HUES6 (cell line): ENCODE results near the gene CDC37L1.

ENCODE experiments used
- H3K27ac ChIP-seq: 2 replicates; pipeline ENCODE4 v1.7.0; 2013; ENCODE audit warnings: low read depth, mild to moderate bottlenecking, low read length, inconsistent platforms
- H3K27me3 ChIP-seq: 2 replicates; pipeline ENCODE4 v1.6.1; 2013; ENCODE audit warnings: low read length; ENCODE audit not compliant: control insufficient read depth, insufficient read depth
- H3K36me3 ChIP-seq: 2 replicates; pipeline ENCODE4 v1.6.1; 2013; ENCODE audit warnings: low read length; ENCODE audit not compliant: control insufficient read depth, insufficient read depth
- H3K4me1 ChIP-seq: 2 replicates; pipeline ENCODE4 v1.6.1; 2013; ENCODE audit warnings: low read length; ENCODE audit not compliant: control insufficient read depth, insufficient read depth
- H3K4me3 ChIP-seq: 2 replicates; pipeline ENCODE4 v1.5.1; 2013; ENCODE audit warnings: low read depth, low read length
- H3K9ac ChIP-seq: one replicate; pipeline ENCODE4 v1.6.1; 2013; ENCODE audit warnings: mild to moderate bottlenecking, low read length
- H3K9me3 ChIP-seq: 2 replicates; pipeline ENCODE4 v1.6.1; 2013; ENCODE audit warnings: low read depth, low read length; ENCODE audit not compliant: control insufficient read depth, insufficient read depth

The CDC37L1 gene

GRCh38 chr9:4739587-4740387 is 60.4 kb downstream of the CDC37L1 start:
- no peaks in the 10 kb centered on the region for H3K27me3 ChIP-seq
- peak overlapping the region; percentile 98 for H3K4me3 ChIP-seq
- H3K9me3 ChIP-seq = no peaks in the 10 kb centered on the region; the same call in 1 of the 2 replicates
- peaks cover 25% of the 10 kb centered on the region for H3K4me1 ChIP-seq
- H3K36me3 ChIP-seq = no peaks in the 10 kb centered on the region
- H3K27ac ChIP-seq = peak overlapping the region; percentile 78; the same call in 1 of the 2 replicates
- peak overlapping the region; percentile 81 for H3K9ac ChIP-seq

- H3K27ac ChIP-seq = peak overlapping the region; percentile 78
- no peaks in the 10 kb centered on the region for H3K27me3 ChIP-seq
- peak overlapping the region; percentile 98 for H3K4me3 ChIP-seq
- no peaks in the 10 kb centered on the region for H3K36me3 ChIP-seq
- H3K9ac ChIP-seq = peak overlapping the region; percentile 81
- H3K4me1 ChIP-seq = peaks cover 25% of the 10 kb centered on the region
- H3K9me3 ChIP-seq = no peaks in the 10 kb centered on the region; the same call in 1 of the 2 replicates
Measured at GRCh38 chr9:4740388-4740637, 60.9 kb downstream of the CDC37L1 start.

- Histone ChIP-seq H3K9ac (peak within 1 kb of the TSS; percentile 81), H3K4me1 (peaks cover 25% of the 10 kb centered on the region), H3K27me3 (no peaks in the 10 kb centered on the region), H3K27ac (peak within 1 kb of the TSS; percentile 78), H3K4me3 (peak within 1 kb of the TSS; percentile 98), H3K36me3 (no peaks in the 10 kb centered on the region), H3K9me3 (no peaks in the 10 kb centered on the region; the same call in 1 of the 2 replicates)
Measured at GRCh38 chr9:4740638-4741364, 61.4 kb downstream of the CDC37L1 start, which contains the start of gene AK3. Gene AK3 (minus strand): TSS chr9:4741202. CDS start chr9:4741087, 115 bp downstream.

- peaks cover 25% of the 10 kb centered on the region for H3K4me1 ChIP-seq
- H3K9me3 ChIP-seq = no peaks in the 10 kb centered on the region; the same call in 1 of the 2 replicates
- peak overlapping the region; percentile 77 for H3K9ac ChIP-seq
- H3K27me3 ChIP-seq = no peaks in the 10 kb centered on the region
- H3K4me3 ChIP-seq = peak overlapping the region; percentile 98
- H3K36me3 ChIP-seq = no peaks in the 10 kb centered on the region
- peak overlapping the region; percentile 22; the same call in 1 of the 2 replicates for H3K27ac ChIP-seq
Measured at GRCh38 chr9:4741365-4742089, 62.2 kb downstream of the CDC37L1 start.

- H3K9ac ChIP-seq = peak overlapping the region; percentile 77
- H3K27me3 ChIP-seq = no peaks in the 10 kb centered on the region
- no peaks in the 10 kb centered on the region; the same call in 1 of the 2 replicates for H3K9me3 ChIP-seq
- no peak overlapping the region for H3K27ac ChIP-seq
- no peaks in the 10 kb centered on the region for H3K36me3 ChIP-seq
- H3K4me1 ChIP-seq = peaks cover 25% of the 10 kb centered on the region
- peak overlapping the region; percentile 98 for H3K4me3 ChIP-seq
Measured at GRCh38 chr9:4742246-4742645, 62.9 kb downstream of the CDC37L1 start.

GRCh38 chr9:4743131-4743875 is 63.9 kb downstream of the CDC37L1 start:
- Histone ChIP-seq H3K4me3 (peak overlapping the region; percentile 38), H3K4me1 (peaks cover 25% of the 10 kb centered on the region), H3K27me3 (no peaks in the 10 kb centered on the region), H3K36me3 (no peaks in the 10 kb centered on the region), H3K9me3 (no peaks in the 10 kb centered on the region; the same call in 1 of the 2 replicates), H3K9ac (no peak overlapping the region), H3K27ac (peak overlapping the region; percentile 68)

GRCh38 chr9:4746278-4747030 is 67.1 kb downstream of the CDC37L1 start:
- H3K4me3 ChIP-seq = no peak overlapping the region
- no peaks in the 10 kb centered on the region for H3K27me3 ChIP-seq
- H3K27ac ChIP-seq = no peak overlapping the region
- no peaks in the 10 kb centered on the region for H3K36me3 ChIP-seq
- no peaks in the 10 kb centered on the region; the same call in 1 of the 2 replicates for H3K9me3 ChIP-seq
- H3K4me1 ChIP-seq = peaks cover 16% of the 10 kb centered on the region
- no peak overlapping the region for H3K9ac ChIP-seq

- no peaks in the 10 kb centered on the region; the same call in 1 of the 2 replicates for H3K9me3 ChIP-seq
- no peak overlapping the region for H3K4me3 ChIP-seq
- H3K27ac ChIP-seq = no peak overlapping the region
- H3K9ac ChIP-seq = no peak overlapping the region
- H3K4me1 ChIP-seq = peaks cover 2% of the 10 kb centered on the region; the same call in 1 of the 2 replicates
- no peaks in the 10 kb centered on the region for H3K36me3 ChIP-seq
- no peaks in the 10 kb centered on the region for H3K27me3 ChIP-seq
Measured at GRCh38 chr9:4748612-4749011, 69.2 kb downstream of the CDC37L1 start.

GRCh38 chr9:4750023-4750673 is 70.8 kb downstream of the CDC37L1 start:
- H3K9ac ChIP-seq = no peak overlapping the region
- H3K27ac ChIP-seq = no peak overlapping the region
- H3K36me3 ChIP-seq = no peaks in the 10 kb centered on the region
- H3K9me3 ChIP-seq = no peaks in the 10 kb centered on the region
- no peaks in the 10 kb centered on the region for H3K27me3 ChIP-seq
- H3K4me3 ChIP-seq = no peak overlapping the region
- H3K4me1 ChIP-seq = no peaks in the 10 kb centered on the region
